ENCODE measurements around the gene SDCBP2. TPM values are rescaled to one million over a fixed set of nuclear protein-coding genes. Genes with fewer than 3 reads are reported as not detected.

The SDCBP2 gene
- total and polyA plus RNA-seq, 2 of the 4 experiments (the other 2 are of a cell fraction), result 0.54 to 1.3 TPM

DNA sequence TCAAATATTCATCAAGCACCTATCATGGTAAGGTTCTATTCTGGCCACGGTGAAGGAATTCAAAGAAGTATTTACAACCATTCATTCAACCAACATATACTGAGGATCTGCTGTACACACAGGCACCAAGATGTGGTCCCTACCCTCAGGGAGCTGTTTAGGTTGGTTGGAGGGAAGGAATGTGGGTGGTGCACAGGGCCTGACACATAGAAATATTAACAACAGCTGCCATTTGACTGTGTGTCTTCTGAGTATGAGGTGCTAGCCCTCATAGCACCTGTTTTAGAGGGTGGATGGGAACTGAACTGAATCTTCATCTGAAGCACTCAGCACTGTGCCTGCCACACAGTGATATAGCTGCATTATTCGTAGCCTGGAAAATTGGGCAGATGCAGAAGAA, 55.6 kb downstream of the SDCBP2 start:
- no peak overlapping the region for H2AFZ ChIP-seq (replicated peaks; ENCODE audit: low read length, poor library complexity)
- H2AK9ac ChIP-seq (replicated peaks; ENCODE audit: low read depth, low read length, poor library complexity), result no peak overlapping the region
- H2AK5ac ChIP-seq (ENCODE audit: low read depth, low read length), result no peak overlapping the region
- no peak overlapping the region for H3K9ac ChIP-seq (ENCODE audit: low read depth, low read length)
- H3K14ac ChIP-seq (replicated peaks; ENCODE audit: low read depth, low read length), result no peak overlapping the region
- H3K27me3 ChIP-seq (ENCODE audit: control insufficient read depth, insufficient read depth, low read length), result no peaks in the 10 kb centered on the region
- no peak overlapping the region for H2BK5ac ChIP-seq (ENCODE audit: low read depth, low read length, poor library complexity, severe bottlenecking)
- no peak overlapping the region for H3K18ac ChIP-seq (ENCODE audit: low read depth, low read length)
- dilution Hi-C loops (cut with HindIII; ENCODE audit: low sequenced_read_pairs, unreplicated experiment), result no loop called here
- peaks cover 22 to 29% of the 10 kb centered on the region in 2 experiments for H3K79me1 ChIP-seq (ENCODE audit: low read depth in 1 of 2, low read length in 2 of 2)
- no peak overlapping the region for H2BK120ac ChIP-seq (ENCODE audit: low read depth, low read length)
- no peak overlapping the region for H4K8ac ChIP-seq (ENCODE audit: low read depth in 2 of 2, low read length in 2 of 2)
- no TSS peak for BruUV-seq (replicated peaks)
- peaks cover 10% of the 10 kb centered on the region; the same call in 1 of the 2 replicates for H4K20me1 ChIP-seq (ENCODE audit: insufficient read depth, low read length)
- TF ChIP-seq BHLHE40 (IDR thresholded peaks at IDR 0.05; ENCODE audit: low read depth, low read length), result no peak
- no peak for TF ChIP-seq SMC3 (IDR thresholded peaks at IDR 0.05; ENCODE audit: low read depth, low read length)
- TF ChIP-seq, protein P1, sequence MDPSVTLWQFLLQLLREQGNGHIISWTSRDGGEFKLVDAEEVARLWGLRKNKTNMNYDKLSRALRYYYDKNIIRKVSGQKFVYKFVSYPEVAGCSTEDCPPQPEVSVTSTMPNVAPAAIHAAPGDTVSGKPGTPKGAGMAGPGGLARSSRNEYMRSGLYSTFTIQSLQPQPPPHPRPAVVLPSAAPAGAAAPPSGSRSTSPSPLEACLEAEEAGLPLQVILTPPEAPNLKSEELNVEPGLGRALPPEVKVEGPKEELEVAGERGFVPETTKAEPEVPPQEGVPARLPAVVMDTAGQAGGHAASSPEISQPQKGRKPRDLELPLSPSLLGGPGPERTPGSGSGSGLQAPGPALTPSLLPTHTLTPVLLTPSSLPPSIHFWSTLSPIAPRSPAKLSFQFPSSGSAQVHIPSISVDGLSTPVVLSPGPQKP (IDR thresholded peaks at IDR 0.05; ENCODE audit: borderline replicate concordance, low read depth, low read length), result no peak
- TF ChIP-seq NFE2L2 (IDR thresholded peaks at IDR 0.05; ENCODE audit: low read depth, low read length), result no peak
- TF ChIP-seq, protein P2, sequence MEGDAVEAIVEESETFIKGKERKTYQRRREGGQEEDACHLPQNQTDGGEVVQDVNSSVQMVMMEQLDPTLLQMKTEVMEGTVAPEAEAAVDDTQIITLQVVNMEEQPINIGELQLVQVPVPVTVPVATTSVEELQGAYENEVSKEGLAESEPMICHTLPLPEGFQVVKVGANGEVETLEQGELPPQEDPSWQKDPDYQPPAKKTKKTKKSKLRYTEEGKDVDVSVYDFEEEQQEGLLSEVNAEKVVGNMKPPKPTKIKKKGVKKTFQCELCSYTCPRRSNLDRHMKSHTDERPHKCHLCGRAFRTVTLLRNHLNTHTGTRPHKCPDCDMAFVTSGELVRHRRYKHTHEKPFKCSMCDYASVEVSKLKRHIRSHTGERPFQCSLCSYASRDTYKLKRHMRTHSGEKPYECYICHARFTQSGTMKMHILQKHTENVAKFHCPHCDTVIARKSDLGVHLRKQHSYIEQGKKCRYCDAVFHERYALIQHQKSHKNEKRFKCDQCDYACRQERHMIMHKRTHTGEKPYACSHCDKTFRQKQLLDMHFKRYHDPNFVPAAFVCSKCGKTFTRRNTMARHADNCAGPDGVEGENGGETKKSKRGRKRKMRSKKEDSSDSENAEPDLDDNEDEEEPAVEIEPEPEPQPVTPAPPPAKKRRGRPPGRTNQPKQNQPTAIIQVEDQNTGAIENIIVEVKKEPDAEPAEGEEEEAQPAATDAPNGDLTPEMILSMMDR (conservative IDR thresholded peaks at IDR 0.05; ENCODE audit: low read depth, low read length), result no peak
- no peak for TF ChIP-seq RFX5 (IDR thresholded peaks at IDR 0.05; ENCODE audit: low read depth, low read length)
- TF ChIP-seq CEBPB (IDR thresholded peaks at IDR 0.05; ENCODE audit: low read depth, low read length), result no peak
- no peak for TF ChIP-seq POLR2A (IDR thresholded peaks at IDR 0.05; ENCODE audit: low read depth, low read length)
- no peak for TF ChIP-seq MAFK (IDR thresholded peaks at IDR 0.05; ENCODE audit: low read depth, low read length)
- no peak for TF ChIP-seq RCOR1 (IDR thresholded peaks at IDR 0.05; ENCODE audit: insufficient replicate concordance, low read length)
- no peak for TF ChIP-seq CHD1 (IDR thresholded peaks at IDR 0.05; ENCODE audit: low read depth, low read length)
- no peak for TF ChIP-seq MAZ (IDR thresholded peaks at IDR 0.05; ENCODE audit: borderline replicate concordance, low read depth, low read length)
- no peak for TF ChIP-seq MXI1 (IDR thresholded peaks at IDR 0.05; ENCODE audit: borderline replicate concordance, low read depth, low read length)
- TF ChIP-seq, protein P3, sequence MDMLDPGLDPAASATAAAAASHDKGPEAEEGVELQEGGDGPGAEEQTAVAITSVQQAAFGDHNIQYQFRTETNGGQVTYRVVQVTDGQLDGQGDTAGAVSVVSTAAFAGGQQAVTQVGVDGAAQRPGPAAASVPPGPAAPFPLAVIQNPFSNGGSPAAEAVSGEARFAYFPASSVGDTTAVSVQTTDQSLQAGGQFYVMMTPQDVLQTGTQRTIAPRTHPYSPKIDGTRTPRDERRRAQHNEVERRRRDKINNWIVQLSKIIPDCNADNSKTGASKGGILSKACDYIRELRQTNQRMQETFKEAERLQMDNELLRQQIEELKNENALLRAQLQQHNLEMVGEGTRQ (IDR thresholded peaks at IDR 0.05; ENCODE audit: low read depth, low read length), result no peak
- no peak for TF ChIP-seq FOS (IDR thresholded peaks at IDR 0.05; ENCODE audit: low read depth, low read length)
- TF ChIP-seq RAD21 (IDR thresholded peaks at IDR 0.05; ENCODE audit: low read length), result no peak
- H4K5ac ChIP-seq (ENCODE audit: low read depth, low read length), result no peak overlapping the region
- peaks cover 2% of the 10 kb centered on the region; the same call in 1 of the 2 replicates for H3K4me1 ChIP-seq (ENCODE audit: control insufficient read depth, insufficient read depth, low read length)
- ChIA-PET POLR2A (ENCODE audit: unreplicated experiment) (no interaction called here), CTCF (interaction anchor here (1.1 to 1.2 kb wide), 2 partner anchors 9 to 31 kb away, joined by 3 to 4 read pairs; no protein-coding TSS in a partner anchor)
- no peak overlapping the region for H3K27ac ChIP-seq (ENCODE audit: insufficient read depth, low read length)
- no peak overlapping the region for H2BK15ac ChIP-seq (ENCODE audit: low read depth, low read length)
- no peak overlapping the region for H2BK20ac ChIP-seq (ENCODE audit: low read depth, low read length)
- H3K4me3 ChIP-seq (ENCODE audit: insufficient read depth, low read depth, low read length), result no peak overlapping the region
- H3K56ac ChIP-seq (ENCODE audit: extremely low read depth, insufficient read depth, low read length), result no peak overlapping the region
- WGBS, 2 experiments (ENCODE audit: extremely low coverage in 2 of 2, insufficient read length in 1 of 2), result no CpG with 5 or more reads among the region's 2 CpGs
- no peaks in the 10 kb centered on the region for H3K9me3 ChIP-seq (ENCODE audit: control insufficient read depth, insufficient read depth, low read length)
- H3K36me3 ChIP-seq (ENCODE audit: control insufficient read depth, insufficient read depth, low read length), result peaks cover 4% of the 10 kb centered on the region; the same call in 1 of the 2 replicates
- peaks cover 19% of the 10 kb centered on the region for H3K9me1 ChIP-seq (ENCODE audit: insufficient read depth, low read length)
- no peak for DNase-seq
- intact Hi-C loops (cut with micrococcal nuclease), result no loop called here
- no peak overlapping the region for H3K23ac ChIP-seq (ENCODE audit: low read depth, low read length)
- H4K91ac ChIP-seq (ENCODE audit: insufficient read depth, low read depth, low read length), result no peak overlapping the region
- no peak overlapping the region for H3K4me2 ChIP-seq (ENCODE audit: low read depth, low read length)
- in situ Hi-C loops (cut with MboI; ENCODE audit: low sequenced_read_pairs), result no loop called here
- ATAC-seq (ENCODE audit: low read depth), result no peak; the same call in 1 of the 2 replicates
- H3K4ac ChIP-seq (ENCODE audit: low read depth, low read length), result no peak overlapping the region

All from IMR-90 (cell line).